GM18951 (cell line): ENCODE results near the gene VPS45.

ENCODE experiments used
- POLR2A ChIP-seq: IDR thresholded peaks from 4 replicates; pipeline ENCODE4 v1.6.1; 2011; ENCODE audit warnings: mild to moderate bottlenecking; ENCODE audit not compliant: insufficient read length, insufficient read depth; ENCODE audit errors: extremely low read depth
- in situ Hi-C: fragments of 300-500 bp; cut with MboI; formaldehyde crosslinking; loops from one replicate; pipeline ENCODE4 v1.12.0; 2022; ENCODE audit warnings: low sequenced_read_pairs, mixed read lengths, inconsistent platforms; ENCODE audit not compliant: unreplicated experiment

The VPS45 gene

DNA sequence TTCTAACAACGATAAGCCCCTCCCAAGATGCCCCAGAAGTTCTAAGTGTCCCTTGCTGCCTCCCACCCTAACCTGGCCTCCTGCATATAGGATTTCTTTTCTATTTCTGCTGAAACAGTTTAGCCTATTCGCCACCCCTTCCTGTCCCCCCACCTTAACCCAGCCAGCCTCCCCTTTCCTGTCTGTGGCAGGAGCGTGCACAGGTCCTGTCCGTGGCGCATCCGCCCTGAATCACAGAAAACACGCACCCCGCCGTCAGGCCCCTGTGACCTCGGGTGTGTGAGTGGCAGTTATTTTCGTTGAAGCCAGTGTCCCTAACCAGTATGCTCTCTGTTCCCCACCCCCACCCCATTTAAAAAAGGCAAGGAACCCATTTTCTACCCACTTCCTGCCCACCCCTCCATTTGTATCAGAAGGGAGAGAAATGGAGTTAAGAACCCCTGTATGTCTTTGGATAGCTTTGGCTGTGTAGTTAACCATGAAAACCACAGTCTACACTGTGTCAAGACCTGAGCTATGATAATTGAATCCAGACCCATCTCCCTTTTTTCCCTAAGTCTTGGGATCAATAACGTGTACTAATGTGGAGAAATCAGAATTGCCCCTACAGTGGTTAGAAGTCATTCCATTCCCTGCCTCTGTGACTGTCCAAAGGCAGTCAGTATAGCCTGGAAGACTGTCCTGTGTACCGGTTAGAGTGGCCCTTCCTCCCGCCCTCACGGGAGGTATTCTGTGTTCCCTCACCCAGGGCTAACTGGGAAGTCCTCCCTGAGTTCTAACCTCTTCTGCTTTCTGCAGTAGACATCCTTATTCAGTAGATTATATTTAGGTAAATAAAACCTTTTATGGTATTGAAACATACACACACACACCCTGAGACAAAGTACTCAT, 84.0 kb downstream of the VPS45 start:
- TF ChIP-seq POLR2A = peak; percentile 71
- in situ Hi-C loops = no loop called here

DNA sequence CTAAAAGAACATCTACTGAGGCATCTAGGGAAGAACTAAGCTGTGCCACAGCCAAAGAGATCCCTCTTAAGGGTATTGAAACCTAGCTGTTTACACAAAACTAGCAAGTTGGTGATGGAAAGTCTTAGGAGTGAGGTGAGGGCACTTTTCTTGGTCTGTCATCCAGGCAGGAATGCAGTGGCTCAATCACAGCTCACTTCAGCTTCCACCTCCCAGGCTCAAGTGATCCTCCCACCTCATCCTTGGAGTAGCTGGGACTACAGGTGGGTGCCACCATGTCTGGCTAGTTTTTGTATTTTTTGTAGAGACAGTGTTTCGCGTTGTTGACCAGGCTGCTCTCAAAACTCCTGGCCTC, 84.6 kb downstream of the VPS45 start:
- in situ Hi-C loops = no loop called here
- TF ChIP-seq POLR2A = no peak

DNA sequence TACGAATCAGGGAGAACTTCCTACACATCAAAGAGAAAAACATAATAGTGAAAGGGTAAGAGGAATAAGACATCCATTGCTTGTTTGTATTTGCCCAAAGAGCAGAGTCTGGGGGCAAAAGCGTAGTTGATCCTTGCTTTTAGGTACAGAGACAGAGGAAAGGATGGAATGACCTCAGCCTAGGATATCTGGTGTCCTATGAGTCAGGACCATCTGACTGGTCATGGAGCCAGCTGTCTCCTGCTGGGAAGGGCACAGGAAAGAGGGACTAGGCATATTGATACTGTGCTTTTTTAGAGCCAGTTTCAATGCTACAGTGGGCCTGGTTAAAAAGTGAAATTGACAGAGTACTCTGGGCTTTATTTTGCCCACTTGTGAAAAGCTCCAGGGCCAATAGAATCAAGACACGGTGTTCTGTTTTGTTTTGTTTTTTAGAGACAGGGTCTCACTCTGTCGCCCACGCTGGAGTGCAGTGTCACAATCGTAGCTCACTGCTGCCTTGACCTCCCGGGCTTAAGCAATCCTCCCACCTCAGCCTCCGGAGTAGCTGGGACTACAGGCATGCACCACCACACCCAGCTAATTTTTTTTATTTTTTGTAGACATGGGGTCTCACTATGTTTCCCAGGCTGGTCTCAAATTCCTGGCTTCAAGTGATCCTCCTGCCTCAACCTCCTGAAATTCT, 85.3 kb downstream of the VPS45 start:
- no peak for TF ChIP-seq POLR2A
- in situ Hi-C loops = no loop called here

DNA sequence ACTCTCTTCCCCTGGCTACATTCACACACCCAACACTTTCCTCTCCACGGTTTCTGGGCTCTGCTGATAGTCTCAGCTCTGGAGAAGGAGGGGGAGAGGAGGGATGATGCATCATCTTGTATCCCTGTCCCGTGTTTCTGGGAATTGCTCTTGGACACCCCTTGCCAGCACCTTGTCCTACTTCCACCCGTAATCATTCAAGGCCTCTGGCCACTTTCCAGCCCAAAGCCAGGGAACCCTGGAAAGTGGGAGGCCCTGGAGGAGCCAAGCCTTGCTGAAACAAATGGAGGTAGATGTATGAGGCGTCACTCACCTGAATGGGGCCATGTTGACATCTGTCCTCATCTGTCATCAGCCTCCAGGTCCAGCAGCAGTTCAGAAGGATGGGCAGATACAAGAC, 86.6 kb downstream of the VPS45 start:
- in situ Hi-C loops = no loop called here
- TF ChIP-seq POLR2A = no peak

DNA sequence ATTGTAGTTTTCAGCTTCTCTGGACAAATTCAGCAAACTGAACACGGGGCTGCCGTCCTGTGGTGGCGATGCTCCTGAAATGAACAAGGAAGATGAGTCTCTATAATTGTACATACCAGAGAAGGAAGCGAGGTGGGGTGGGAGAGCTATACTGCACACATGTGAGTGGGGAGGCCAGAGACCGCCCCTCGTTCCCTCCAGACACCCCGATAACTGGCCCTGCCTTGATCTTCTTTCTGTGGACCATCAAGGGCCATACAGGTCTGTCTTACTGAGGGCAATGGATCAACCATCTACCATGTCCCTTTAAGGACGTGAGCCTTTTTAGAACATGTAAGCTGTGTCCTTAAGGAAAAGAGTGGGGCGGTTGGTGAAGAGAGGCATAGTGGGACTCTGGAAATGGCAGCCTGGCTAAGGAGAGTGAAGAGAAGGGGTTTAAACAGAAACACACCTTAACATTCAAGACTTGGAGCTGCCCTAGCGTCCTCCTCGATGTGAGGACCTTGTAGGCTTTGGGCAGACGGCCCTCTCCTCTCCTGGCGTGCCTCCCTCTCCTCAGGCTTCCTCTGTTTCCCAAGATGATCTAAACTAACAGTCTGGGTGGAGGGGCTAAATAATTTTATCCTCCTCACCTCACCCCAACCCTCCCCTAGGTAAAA, 88.0 kb downstream of the VPS45 start:
- TF ChIP-seq POLR2A = peak; percentile 13
- in situ Hi-C loops = no loop called here

DNA sequence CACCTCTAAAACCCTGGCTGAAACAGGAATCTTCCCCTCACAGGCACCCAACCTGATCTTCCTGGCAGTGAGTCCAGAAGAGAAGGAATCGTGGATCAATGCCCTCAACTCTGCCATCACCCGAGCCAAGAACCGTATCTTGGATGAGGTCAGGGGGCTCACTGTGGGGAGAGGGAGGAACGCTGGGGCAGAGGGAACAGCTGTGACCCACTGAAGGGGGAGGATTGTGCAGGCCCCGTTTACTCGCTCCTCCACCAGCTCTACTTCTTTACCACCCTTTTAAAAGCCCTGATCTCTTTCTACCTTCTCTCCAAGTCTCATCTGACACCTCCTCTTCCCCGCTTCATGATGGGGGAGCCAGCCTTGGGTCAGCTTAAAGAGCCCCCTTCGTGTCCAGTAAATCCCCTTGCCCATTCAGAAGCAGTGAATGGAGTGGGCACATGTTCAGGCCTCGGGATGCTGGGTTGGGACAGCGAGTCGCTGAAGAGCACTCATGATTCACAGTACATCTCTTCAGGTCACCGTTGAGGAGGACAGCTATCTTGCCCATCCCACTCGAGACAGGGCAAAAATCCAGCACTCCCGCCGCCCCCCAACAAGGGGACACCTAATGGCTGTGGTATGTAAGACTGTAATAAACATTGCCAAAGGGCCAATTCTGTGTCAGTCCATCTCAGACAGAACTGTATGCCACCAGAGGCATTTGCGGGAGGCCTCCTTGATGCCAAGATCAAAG, 89.5 kb downstream of the VPS45 start:
- TF ChIP-seq POLR2A = no peak
- in situ Hi-C loops = no loop called here

DNA sequence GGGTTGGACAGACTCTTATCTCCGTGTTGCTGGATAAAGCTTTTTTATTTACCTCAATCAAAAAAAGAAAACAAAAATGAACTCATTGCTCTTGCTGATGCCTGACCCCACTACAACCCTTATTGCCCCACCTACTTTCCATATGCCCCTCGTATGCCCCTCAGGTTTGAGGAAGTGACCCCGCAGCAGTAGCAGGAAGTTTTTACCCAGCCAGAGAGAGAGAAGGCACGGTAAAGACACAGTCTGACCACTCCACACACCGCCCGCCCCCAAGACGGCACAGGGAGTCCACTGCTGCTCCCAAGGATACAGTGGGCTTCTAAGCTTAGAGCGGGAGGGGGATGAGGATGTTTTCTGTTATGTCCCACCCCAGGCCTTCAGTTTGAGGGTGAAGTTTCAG, 92.0 kb downstream of the VPS45 start:
- in situ Hi-C loops = no loop called here
- TF ChIP-seq POLR2A = peak; percentile 58

DNA sequence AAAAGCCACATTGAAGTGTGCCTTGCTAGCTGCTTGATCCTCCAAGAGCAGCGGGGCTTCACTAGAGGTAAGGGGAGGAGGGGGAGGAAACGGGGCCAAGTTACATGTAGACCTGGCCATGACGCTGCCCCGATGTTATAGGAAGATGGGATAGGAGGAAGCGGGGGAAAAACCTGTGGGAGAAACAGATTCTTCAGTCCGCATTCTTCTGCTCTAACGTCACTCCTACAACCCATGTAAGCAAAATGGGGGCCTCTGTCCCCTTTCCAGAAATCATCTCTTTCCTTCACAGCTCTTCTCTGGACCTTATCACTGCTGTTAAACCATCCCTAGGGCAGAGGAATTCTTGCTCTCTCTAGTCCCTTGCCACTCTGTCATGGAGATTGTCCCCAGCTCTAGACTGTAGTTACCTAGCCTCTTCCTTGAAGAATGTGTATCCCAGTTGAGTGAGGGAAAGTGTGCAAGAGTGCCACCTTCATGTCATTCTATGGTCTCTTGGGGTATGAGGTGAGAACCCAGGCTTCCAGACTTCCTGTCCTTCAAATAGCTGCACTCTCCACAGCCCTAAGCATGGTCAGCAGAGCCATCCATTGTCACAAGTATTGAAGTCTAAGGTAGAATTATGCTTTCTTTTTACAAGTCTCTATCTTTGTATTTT, 93.5 kb downstream of the VPS45 start:
- in situ Hi-C loops = no loop called here
- TF ChIP-seq POLR2A = peak; percentile 15

DNA sequence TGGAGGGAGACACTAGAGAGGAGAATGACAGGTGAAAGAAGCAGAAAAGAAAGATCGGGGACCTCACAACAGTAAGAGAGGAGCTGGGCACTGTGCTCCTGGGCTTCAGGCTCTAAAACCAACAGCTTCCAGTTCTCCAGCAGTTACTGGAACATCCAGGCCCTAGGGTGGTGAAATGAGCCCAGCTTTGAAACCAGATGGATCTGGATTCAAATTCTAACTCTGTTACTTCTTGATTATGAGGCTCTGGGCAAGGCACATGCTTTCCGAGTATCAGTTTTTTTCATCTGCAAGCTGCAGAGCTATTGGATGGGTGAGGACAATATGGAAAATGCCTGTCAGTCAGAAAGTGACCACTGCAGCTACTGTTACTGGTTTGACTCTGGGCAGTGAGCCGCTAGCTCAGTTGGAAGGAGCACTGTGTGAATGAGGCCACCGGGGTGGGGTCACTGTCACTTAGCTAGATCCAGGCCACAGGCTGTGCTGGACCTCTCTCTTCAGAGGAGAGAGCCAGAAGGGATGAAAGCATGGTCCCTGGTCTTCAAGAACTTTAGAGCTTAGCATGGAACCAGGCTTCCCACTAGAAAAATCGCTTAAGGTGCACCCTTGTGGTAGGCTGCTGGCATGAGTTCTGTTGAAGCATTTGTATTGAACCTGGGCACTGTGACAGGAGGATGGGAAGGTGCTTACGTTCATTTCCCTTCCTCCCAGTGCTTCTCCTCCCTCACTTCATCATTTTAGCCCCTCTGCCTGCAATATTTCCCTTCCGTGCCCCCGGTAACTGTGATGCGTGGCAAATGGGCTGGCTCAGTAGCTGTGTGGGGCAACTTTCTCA, 94.4 kb downstream of the VPS45 start:
- TF ChIP-seq POLR2A = peak; percentile 44
- in situ Hi-C loops = no loop called here

DNA sequence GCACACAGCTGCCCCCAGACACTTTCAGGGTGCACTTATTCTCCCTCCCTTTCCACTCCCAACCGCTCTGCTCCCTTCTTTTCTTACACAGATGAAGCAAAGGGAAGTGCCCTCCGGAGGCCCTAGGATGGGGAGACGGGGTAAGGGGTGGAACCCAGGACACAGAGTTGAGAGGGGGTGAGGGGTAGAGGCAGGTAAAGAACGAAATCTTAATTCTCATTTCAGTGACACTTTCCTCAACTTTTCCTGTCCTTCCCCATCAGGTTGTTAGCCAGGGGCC, 94.9 kb downstream of the VPS45 start:
- in situ Hi-C loops = no loop called here
- no peak for TF ChIP-seq POLR2A

DNA sequence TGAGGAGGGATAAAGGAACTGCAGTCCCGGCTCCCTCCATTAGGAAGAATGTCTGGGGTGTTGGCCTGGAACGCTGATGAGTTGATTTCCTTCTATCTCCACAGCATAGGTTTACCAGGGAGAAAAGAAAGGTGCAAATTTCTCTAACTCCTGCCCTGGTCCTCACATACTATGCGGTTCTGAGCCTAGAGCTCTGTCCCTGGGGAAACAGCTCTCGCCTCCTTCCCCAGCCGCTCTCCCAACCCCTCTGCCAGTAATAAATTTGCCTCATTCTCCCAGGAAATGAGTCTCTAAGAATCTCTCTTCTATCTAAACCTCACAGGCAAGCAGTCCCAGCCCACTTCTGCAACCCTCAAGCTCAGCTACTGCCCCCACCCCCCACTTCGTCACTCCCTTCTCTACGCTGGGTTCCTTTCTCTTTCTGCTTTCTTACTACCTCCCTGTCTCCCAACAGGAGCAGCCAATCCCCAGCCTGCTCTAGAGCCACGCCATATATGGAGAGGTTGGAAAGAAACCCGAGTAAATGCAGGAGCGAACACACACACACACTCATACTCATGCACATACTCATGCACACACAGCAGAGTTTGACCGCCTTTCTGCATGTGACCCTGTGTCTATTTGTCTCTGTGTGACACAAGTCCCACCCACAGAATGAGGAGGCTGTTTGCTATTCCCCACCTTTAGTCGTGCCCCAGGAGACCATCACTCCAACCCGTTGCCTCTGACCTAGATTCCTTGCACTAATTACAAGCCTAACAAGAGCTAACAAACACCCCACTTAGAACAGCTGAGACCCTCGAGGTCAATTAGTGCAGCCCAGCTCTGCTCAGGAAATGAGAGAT, 95.5 kb downstream of the VPS45 start:
- TF ChIP-seq POLR2A = peak; percentile 70
- in situ Hi-C loops = no loop called here

DNA sequence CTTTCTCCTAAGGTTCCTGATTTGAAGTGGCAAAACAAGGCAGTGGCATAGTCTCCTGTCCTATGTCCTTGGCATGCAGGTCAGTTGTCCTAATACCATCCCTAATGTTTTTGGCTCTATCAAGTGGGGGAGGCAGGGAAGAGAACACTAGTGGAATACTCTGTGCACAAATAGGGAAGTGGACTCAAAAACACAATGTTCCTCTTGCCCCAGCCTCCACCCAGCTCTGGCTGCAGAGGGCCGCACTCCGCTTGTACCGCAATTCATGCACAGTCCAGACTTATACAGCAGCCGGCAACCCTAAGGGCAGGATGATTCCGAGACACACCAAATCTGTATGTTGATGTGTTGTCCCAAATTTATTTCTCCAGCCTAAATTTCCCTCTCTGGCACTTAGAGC, 96.6 kb downstream of the VPS45 start:
- in situ Hi-C loops = no loop called here
- no peak for TF ChIP-seq POLR2A
